Measurements from ENCODE around the gene FILIP1.
"Not testable (repeated sequence)": the region's sequence is repeated elsewhere in the genome, so short reads cannot be mapped to it uniquely, and the experiment has no call there.

Gene FILIP1

DNA sequence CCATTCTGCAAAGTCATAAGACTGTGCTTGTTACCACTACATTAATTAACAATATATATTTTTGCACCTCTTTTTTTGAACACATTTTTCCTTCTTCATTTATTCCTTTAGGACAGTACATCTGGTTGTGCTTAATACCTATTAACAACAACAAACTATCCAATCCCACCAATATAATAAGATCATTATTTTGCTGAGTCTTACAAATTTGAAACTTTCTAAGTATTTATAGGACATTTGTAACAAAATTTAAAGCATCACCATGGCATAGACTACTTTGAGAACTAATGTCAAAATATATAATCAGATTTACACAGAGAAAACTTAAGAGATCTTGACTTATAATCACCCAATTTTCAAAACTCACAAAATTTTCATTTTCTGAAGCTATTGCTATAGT is 47.9 kb downstream of the FILIP1 start:
- no peak for DNase-seq

DNA sequence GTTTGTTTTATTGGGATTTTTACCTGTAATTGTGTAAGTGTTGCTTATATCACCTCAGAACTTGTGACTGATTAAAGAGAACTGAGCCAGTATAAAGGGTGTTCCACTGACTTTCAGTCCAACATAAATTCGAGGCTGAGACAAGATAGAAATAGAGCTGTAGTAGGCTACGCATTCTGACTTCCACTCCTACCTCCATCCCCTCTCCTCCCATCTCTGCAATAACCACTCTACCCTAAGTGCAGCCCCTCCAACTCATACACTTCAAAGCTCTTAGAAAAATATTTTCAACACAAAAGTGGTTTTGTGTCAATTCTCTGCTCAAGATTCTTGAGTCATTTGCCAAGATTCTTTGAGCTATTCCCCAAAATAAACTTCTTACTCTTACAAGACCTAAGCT is 48.7 kb downstream of the FILIP1 start:
- no peak for DNase-seq

DNA sequence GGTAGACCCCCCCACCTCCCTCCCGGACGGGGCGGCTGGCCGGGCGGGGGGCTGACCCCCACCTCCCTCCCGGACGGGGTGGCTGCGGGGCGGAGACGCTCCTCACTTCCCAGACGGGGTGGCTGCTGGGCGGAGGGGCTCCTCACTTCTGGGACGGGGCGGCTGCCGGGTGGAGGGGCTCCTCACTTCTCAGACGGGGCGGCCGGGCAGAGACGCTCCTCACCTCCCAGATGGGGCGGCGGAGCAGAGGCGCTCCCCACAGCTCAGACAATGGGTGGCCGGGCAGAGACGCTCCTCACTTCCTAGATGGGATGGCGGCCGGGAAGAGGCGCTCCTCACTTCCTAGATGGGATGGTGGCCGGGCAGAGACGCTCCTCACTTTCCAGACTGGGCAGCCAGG is 51.7 kb downstream of the FILIP1 start:
- not testable (repeated sequence) for DNase-seq

DNA sequence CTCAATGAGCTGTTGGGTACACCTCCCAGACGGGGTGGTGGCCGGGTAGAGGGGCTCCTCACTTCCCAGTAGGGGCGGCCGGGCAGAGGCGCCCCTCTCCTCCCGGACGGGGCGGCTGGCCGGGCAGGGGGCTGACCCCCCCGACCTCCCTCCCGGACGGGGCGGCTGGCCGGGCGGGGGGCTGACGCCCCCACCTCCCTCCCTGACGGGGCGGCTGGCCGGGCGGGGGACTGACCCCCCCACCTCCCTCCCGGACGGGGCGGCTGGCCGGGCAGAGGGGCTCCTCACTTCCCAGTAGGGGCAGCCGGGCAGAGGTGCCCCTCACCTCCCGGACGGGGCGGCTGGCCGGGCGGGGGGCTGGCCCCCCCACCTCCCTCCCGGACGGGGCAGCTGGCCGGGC is 52.1 kb downstream of the FILIP1 start:
- DNase-seq = not testable (repeated sequence)

DNA sequence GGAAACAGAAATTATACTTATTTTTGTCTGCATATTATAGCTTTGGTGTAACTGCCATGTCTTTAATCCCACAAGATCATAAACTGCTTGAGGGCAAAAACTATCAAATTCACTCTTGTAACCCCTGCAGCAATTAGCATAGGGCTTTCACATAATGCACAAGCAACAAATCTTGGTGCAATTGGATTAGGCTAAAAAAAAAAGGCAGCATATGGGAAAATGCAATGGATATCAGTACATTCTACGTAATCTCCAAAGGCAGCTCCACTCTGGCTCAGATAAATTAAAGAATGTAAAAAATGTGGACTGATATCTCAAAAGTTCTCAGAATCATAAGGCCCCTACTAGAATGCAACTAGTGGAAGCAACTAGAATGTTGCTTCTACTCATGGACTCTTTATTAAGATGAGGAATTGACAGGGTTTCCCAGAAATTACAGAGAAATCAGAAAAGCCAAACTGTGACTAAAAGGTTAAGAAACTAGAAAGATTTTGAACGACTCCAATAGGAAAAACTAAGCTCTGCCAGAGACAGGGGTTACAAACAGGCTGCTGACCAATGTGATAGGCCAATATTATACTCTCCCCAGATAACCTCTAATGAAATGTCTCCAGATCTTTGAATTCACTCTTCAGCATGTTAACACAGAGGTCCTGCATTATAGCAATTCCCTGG is 55.0 kb downstream of the FILIP1 start:
- DNase-seq = no peak

DNA sequence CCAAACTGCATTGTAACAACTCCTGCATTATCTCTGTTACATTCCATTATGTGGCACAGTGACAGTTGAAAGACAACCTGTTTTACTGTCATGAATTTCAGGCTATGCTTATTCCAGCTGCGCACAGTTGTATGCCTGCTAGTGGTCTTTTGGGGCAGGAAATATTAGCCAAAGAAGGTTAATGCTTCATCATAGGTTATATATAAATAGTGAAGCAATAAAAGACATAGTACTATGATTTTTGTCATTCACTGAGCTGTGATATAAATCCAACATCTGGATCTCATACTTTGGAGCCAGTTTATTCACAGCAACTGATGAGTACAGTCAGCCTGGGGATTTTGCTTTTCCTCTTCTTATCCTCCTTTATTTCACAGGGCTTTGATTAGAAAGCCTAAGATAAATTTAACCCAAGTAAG is 55.6 kb downstream of the FILIP1 start:
- DNase-seq = no peak

DNA sequence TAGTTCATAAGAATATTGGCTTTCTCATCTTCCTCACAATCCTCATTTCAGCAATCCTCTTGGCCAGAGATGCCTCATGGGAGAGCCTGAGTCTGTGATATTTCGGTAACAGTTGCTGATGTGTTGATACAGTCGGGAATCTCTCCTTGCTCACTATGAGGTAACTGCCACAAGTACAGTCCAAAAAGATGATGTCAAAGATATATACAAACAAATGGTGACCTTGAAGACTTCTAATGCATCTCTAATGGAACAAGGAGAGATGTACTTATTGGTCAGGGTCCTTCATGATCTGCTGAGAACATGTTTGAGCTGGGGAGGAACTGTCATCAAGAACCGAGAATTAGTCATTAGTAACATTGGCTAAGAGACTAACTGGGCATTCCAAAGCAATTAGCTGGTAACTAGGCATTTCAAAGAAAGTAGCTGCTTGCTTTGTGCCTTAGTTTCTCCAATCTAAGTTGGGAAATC is 56.1 kb downstream of the FILIP1 start:
- DNase-seq = no peak

DNA sequence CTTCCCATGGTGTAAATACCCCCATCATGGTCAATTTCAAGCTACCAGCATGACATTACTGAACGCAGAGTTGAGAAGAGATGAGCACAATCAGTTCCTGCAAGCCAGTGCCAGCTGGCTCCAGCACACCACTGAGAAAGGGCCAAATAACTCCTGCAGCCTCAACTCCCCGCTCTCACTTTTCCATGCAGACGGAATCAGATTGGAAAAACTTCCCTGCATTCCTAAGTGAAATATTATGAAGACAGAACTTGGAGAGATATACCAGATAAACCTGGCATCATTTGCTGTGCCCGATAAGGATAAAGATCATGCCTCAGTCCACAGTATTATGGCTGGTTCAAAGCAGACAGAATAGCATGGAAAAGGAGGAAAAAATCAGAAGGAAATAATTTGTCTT is 56.7 kb downstream of the FILIP1 start:
- no peak for DNase-seq

DNA sequence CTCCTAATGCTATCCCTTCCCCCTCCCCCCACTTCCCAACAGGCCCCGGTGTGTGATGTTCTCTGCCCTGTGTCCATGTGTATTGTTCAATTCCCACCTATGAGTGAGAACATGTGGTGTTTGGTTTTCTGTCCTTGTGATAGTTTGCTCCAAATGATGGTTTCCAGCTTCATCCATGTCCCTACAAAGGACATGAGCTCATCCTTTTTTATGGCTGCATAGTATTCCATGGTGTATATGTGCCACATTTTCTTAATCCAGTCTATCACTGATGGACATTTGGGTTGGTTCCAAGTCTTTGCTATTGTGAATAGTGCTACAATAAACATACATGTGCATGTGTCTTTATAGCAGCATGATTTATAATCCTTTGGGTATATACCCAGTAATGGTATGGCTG is 60.8 kb downstream of the FILIP1 start:
- DNase-seq = not testable (repeated sequence)

DNA sequence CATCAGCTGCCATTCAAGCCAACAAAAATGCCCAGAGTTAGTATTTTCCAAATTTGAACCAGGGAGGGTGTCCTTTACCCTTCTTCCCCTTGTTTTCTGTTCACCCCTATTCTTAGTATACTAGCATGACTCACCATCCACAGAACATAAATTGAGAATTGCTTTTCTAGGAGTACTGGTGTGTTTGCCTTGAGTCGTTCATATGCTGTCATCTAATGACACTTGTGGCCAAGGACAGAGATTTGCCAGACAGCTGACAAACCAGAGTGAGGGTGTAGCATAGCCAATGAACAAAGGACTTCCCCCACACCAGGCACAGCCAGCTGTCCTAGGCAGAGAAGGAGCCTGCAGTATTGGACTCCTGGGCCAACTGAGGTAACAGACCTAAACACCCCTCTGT is 62.2 kb downstream of the FILIP1 start:
- DNase-seq = no peak

DNA sequence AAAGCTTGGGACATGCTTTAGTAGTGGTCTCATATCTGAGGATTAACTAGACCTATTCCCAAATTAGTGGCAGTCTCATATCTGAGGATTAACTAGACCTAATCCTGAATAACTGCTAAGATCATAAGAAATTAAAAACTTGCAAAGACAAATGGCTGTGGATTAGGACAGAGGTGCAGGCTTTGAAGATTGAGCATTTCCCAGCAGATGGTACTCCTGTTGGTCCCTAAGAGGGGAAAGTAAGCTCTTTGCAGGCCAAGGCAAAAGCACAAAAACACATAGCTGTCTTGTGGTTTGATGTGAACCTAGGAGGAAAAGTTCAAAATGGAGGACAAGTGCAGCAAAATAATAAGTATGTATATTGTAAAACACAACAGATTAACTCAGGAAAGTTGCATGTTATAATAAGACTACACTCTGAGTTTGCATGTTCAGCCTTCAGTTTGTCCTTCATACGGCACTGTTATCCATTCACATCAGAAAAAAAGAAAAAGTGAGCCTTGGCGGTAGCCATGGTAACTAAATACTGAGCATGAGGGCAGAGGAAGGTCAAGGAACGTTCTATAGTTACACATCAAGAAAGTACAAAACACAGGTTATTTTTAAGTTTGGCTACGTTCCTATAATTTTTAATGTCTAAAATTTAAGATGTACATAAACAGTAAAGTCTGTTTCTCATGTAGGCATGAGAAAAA is 62.8 kb downstream of the FILIP1 start:
- no peak for DNase-seq

DNA sequence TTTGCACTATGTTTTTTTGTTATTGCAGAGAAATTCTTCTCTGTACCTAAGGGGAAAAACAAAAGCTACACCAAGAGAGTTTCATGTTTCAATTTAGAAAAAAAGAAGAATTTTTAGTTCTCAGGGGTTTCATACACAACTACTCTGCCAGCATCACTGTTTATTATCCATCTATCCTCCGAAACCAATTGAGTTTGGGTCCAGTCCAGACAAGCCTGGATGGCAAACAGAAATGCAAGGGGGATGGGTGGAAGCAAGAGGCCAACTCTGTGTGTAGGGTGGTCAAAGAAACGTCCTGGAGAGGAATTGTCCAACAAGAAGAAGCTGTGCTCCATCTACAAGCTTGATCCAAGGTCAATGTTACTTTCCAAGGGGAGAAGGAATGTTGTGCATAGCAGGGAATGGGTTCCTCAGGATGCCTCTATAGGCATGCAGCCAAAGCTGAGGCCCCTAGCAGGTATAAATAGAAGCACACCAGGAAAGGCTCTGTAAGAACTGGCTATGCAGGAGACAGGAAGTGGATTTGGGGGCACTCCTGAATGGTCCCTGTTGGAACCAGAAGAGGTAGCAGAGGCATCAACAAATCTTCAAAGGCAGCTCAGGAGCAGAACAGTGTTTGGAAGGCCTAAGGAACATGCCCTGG is 64.4 kb downstream of the FILIP1 start:
- DNase-seq = no peak

DNA sequence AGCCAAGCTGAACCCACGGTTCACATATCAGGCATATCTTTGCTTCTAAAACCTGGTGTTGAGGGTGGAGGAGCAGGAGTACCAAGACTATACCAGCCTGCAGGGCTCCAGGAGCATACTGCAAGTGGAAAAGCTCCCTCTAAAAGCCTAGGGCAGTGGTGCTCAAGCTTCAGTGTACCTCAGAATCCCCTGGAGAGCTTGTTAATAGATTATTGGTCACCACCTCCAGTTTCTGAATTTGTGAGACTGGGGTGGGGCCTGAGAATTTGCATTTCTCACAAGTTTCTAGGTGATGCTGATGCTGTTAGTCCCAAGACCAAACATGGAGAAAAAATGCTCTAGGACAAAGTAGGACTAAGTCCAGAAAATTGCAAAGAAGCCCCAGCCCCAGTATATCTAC is 65.4 kb downstream of the FILIP1 start:
- no peak for DNase-seq

DNA sequence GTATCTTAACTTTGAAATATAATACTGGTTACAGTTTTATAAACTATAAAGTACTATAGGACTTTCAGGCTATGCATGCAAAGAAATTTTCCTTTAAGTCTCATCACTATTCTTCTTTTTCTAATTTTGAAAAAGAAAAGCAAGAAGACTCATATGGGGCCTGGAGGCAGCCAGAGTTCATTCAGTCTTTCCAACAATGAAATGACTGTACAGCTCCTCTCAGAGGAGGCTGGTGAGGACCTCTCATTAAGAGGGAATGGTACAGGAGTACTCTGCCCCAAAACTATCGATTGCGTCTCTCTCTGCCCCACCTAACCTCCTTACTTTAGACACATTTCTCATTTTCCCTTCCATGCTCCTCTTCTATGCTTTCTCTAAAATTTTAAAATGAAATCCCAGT is 66.3 kb downstream of the FILIP1 start:
- DNase-seq = no peak

DNA sequence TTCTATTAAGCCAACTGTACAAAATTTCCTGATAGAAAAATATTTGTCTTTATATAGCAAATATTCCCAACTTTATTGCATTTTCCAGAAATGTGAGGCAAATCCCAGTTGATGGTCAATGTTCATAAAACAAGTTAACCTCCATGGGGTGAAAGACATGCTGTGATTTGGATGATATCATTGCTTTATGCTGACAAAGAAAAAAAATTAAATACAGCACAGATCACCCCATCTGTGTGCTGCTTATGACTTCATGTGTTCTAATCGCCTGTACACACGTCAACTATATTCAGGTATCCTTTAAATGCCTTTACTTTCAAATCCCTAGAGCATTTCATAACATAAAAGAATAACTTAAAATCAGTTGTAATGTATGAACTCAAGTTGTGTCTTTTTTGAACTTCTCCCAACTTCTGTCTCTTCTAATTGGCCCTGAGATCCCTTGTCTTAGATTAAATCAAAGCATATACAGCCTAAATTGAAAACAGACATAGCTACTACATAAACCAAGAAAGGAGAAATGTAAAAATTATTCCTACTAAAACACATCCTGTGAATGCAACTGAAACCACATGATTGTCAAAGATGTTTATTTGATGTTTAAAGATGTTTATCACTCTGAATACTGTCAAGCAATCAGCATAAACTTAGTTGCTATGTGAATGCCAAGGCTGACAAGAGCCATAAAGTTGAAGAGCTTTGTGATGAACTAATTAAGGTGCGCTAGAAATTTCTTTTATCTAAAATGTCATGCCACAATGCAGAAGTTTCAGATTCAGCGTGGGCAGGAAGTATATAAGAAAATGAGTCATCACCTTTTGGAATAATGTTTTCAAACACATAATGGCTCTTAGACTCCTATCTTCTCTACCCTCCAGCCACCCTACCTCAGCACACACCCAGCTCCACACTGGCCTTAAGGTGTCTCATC is 68.7 kb downstream of the FILIP1 start:
- DNase-seq = no peak

DNA sequence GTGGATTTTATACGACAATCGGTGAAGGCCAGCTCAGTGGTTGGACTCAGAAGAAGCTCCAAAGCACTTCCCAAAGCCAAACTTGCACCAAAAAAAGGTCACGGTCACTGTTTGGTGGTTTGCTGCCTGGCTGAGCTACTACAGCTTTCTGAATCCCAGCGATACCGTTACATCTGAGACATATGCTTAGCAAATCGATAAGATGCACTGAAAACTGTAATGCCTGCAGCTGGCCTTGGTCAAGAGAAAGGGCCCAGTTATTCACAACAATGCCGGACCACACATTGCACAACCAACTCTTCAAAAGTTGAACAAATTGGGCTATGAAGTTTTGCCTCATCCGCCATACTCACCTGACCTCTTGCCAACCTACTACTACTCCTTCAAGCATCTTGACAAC is 70.2 kb downstream of the FILIP1 start:
- DNase-seq = no peak

DNA sequence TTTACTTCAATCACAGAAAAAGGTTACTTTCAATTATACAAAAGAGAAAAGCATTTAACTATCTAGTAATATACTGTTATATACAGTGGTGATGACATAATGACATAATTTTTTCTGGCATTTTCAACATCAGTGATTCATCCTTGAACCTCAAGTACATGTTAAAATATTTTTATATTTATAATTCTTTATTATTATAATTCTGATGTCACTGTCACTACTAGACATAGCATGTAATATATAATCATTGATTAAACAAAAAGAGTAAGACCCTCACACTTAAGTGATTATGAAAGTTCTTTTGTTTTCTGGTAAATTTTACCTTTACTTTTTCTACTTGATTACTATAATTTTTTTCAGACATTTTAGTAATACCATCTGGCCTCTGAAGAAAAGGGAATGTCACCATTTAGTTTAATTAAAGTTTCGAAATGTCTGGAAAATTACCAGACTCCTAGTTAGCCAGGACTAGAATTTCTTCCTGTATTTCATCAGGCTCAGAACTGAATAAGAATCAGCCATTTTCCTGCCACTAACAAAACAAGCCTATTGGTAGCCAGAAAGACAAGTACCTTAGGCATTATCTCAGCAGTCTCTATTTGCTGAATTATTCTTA is 71.5 kb downstream of the FILIP1 start:
- DNase-seq = no peak

DNA sequence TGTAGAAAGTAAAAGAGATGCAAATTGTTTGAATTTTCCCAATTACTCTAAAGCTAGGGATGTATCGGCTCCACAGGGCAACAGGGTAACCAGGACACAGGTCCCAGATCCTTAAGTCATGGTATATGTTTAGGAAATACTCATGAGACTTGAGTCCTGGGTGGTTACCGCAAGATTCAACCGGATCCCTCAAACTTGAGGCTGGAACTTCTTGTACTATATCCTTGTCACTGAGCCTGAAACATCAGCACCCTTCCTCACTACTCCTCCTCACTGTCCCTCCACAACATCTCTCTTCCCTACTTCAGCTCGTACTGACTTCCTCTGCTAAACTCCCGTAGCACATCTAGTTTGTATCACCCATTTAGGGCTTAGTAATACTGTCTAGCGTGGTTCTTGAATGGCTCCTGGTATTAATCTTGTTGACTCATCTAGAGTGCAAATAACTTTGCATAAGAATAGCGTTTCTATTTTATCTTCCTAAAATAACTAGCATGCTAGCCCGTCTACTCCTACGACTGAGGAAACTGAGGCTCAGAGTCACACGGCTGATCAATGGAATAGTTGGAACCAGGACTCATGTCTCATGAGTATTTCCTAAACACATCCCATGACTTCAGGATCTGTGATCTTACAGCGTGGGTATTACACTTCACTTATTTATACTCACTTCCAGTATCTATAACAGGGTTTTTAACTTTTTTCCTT is 72.1 kb downstream of the FILIP1 start:
- DNase-seq = no peak

DNA sequence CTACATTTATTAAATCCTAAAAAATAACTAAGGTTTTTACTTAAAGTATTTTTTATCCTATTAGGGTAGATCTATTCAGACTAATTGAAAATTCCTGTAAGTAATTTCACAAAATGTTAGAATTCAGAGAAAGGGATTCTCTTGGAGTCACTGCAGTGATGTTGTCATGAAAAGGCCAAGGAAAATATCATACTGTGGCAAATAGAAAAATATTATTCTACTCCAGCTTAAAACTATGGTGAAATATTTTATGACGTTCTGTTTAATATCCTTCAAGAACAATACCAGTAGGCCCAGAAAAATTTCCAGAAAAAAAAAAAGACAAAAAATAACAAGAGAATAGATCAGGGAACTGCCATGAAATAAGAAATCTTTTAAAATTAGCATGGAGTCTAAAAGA is 73.6 kb downstream of the FILIP1 start:
- no peak for DNase-seq

DNA sequence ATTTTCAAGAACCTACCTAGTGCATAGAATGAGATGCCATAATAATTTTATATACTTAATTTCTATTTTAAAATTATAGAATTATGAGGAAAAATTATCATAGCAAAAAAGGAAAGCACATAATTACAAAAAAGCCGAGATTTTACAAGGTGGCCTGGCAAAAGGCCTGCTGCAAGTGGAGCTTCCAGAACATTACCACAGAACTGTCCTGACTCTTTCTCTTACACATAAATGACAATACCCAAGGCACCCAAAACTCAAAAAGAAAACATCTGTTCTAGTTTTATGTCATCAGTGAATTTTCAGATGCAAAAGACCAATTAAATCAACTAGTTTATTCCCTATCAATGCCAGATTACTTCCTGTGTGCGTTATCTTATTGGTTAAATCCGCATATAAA is 74.2 kb downstream of the FILIP1 start:
- no peak for DNase-seq

DNA sequence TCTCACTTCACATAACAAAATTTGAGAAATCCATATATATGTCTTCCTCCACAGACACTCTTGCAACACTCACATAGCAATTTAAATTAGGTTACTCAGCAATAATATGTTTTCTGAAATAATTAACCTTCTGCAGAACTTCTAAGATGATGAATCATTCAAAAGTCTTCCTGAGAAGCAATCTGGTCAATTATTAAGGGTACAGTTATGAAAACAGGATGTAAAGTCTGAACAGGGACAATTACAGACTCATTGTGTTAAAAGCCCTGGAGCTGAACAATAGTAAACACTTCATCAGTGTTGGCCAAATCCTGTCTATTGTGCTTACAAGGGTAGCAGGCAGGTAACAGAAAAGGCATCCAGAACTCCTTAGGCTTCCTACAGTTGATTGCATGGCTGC is 75.4 kb downstream of the FILIP1 start:
- no peak for DNase-seq

DNA sequence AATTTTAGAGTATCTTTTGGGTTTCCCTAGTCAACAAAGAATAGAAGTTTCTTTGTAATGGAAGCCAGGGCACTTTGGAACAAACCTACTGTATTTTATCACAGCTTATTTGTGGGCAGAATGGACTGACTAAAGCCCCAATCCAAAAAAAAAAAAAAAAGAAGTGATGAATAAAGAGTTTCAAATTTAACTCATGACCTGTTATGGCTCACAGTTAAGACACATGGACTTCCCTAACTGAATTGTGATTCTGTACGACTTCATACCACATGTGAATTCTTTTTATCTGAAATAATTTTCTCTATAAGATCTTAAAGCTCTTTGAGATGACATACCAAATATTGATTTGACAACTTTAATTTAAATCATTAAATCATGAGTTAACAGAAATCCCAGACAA is 77.2 kb downstream of the FILIP1 start:
- DNase-seq = no peak
